ENCODE data around the gene PLCB1. TPM values are rescaled to one million over a fixed set of nuclear protein-coding genes. Genes with fewer than 3 reads are reported as not detected.
"Not testable (repeated sequence)": the region's sequence is repeated elsewhere in the genome, so short reads cannot be mapped to it uniquely, and the experiment has no call there.

The PLCB1 gene
- total RNA-seq, 1 experiment from 2014 or later = not detected

DNA sequence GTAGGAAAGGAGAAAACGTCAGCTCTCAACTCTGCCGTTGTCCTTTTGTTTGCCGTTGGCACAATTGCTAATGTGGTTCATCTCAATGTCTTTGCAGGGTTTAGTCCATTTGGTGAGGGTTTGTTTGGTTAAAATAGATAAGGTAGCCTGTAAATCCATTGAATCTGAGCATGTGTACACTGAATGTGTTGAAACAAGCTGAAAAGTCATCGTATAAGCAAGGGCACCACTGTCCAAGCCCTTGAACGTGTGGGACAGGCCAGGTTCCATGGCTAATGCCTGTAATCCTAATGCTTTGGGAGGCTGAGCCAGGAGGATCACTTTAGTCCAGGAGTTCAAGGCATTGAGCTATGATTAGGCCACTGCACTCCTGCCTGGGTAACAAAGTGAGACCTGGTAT lies 712.1 kb downstream of the PLCB1 start:
- H3K27ac ChIP-seq = no peak overlapping the region
- H3K4me3 ChIP-seq = no peak overlapping the region
- TF ChIP-seq, protein P1, sequence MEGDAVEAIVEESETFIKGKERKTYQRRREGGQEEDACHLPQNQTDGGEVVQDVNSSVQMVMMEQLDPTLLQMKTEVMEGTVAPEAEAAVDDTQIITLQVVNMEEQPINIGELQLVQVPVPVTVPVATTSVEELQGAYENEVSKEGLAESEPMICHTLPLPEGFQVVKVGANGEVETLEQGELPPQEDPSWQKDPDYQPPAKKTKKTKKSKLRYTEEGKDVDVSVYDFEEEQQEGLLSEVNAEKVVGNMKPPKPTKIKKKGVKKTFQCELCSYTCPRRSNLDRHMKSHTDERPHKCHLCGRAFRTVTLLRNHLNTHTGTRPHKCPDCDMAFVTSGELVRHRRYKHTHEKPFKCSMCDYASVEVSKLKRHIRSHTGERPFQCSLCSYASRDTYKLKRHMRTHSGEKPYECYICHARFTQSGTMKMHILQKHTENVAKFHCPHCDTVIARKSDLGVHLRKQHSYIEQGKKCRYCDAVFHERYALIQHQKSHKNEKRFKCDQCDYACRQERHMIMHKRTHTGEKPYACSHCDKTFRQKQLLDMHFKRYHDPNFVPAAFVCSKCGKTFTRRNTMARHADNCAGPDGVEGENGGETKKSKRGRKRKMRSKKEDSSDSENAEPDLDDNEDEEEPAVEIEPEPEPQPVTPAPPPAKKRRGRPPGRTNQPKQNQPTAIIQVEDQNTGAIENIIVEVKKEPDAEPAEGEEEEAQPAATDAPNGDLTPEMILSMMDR (conservative IDR thresholded peaks at IDR 0.05) = no peak
- no peak for TF ChIP-seq EZH2 (IDR thresholded peaks at IDR 0.05; ENCODE audit: low read depth)
- H3K36me3 ChIP-seq (ENCODE audit: low read depth) = no peaks in the 10 kb centered on the region
- no peaks in the 10 kb centered on the region for H3K4me1 ChIP-seq (replicated peaks; ENCODE audit: insufficient read depth)
- H3K9me3 ChIP-seq (ENCODE audit: insufficient read depth, low read depth) = no peaks in the 10 kb centered on the region
- intact Hi-C loops (cut with micrococcal nuclease; ENCODE audit: unreplicated experiment) = no loop called here
- DNase-seq = no peak
- H3K27me3 ChIP-seq (ENCODE audit: insufficient read depth, low read depth) = no peaks in the 10 kb centered on the region
- H3F3A ChIP-seq (ENCODE audit: insufficient read depth, low read depth) = no peaks in the 10 kb centered on the region
- H2AFZ ChIP-seq = no peak overlapping the region
- H3K4me2 ChIP-seq = no peak overlapping the region
- no peaks in the 10 kb centered on the region for H3K79me2 ChIP-seq (ENCODE audit: low read depth)
- no peaks in the 10 kb centered on the region for H4K20me1 ChIP-seq (ENCODE audit: insufficient read depth)
- BruUV-seq (replicated peaks) = no TSS peak
- ChIA-PET POLR2A (ENCODE audit: unreplicated experiment) (no interaction called here), CTCF (no interaction called here)
- H3K9me2 ChIP-seq (ENCODE audit: insufficient read depth) = no peaks in the 10 kb centered on the region

DNA sequence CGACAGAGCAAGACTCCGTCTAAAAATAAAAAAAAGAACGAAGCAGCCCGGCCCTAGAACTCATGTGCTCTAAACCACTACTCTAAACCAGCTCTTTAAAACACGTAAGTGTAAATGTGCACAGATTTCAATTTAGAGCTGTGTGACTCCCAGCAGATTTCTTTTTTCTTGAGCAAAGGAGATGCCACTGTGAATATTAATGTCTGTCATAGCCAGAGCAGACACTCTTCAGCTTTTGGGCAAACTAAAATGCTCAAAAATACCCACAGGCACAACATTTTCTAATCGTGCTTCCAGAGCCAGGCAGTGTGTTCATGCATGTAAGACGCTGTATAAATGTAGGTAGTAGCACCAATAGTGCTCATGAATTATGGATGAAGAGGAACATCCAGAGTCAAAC lies 717.9 kb downstream of the PLCB1 start:
- no peak overlapping the region for H3K4me3 ChIP-seq
- H3K27ac ChIP-seq = no peak overlapping the region
- BruUV-seq (replicated peaks) = no TSS peak
- intact Hi-C loops (cut with micrococcal nuclease; ENCODE audit: unreplicated experiment) = no loop called here
- no peaks in the 10 kb centered on the region for H3K9me3 ChIP-seq (ENCODE audit: insufficient read depth, low read depth)
- ChIA-PET CTCF (no interaction called here), POLR2A (ENCODE audit: unreplicated experiment) (no interaction called here)
- no peaks in the 10 kb centered on the region for H3K27me3 ChIP-seq (ENCODE audit: insufficient read depth, low read depth)
- no peaks in the 10 kb centered on the region for H3F3A ChIP-seq (ENCODE audit: insufficient read depth, low read depth)
- H3K4me2 ChIP-seq = no peak overlapping the region
- no peaks in the 10 kb centered on the region for H3K36me3 ChIP-seq (ENCODE audit: low read depth)
- TF ChIP-seq, protein P1 (conservative IDR thresholded peaks at IDR 0.05) = no peak
- no peak for TF ChIP-seq EZH2 (IDR thresholded peaks at IDR 0.05; ENCODE audit: low read depth)
- H4K20me1 ChIP-seq (ENCODE audit: insufficient read depth) = no peaks in the 10 kb centered on the region
- no peak overlapping the region for H2AFZ ChIP-seq
- no peak for DNase-seq
- no peaks in the 10 kb centered on the region for H3K79me2 ChIP-seq (ENCODE audit: low read depth)
- H3K4me1 ChIP-seq (replicated peaks; ENCODE audit: insufficient read depth) = no peaks in the 10 kb centered on the region
- H3K9me2 ChIP-seq (ENCODE audit: insufficient read depth) = no peaks in the 10 kb centered on the region

DNA sequence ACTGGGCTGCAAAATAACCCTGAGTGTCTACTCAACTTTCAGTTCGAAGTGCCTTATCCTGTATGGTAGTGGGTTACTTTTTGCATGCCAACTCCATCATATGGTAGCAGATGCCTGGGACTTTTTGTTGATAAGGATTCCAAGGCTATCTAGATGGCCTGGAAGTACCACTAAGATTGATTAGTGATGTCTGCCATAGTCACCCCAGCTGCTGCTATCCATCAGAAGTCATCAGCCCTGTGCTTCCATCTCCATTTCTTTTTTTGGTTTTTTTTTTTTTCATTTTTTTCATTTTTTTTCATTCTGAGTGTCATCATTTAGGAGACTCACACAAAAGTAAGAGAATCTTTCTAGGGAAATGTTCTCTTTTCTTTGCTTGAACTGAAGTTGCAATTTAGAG lies 719.4 kb downstream of the PLCB1 start:
- Histone ChIP-seq H3K9me3 (ENCODE audit: insufficient read depth, low read depth) (no peaks in the 10 kb centered on the region), H3K27me3 (ENCODE audit: insufficient read depth, low read depth) (no peaks in the 10 kb centered on the region), H3K79me2 (ENCODE audit: low read depth) (no peaks in the 10 kb centered on the region), H3K36me3 (ENCODE audit: low read depth) (no peaks in the 10 kb centered on the region), H2AFZ (no peak overlapping the region), H3K27ac (no peak overlapping the region), H3K9me2 (ENCODE audit: insufficient read depth) (no peaks in the 10 kb centered on the region), H3K4me1 (replicated peaks; ENCODE audit: insufficient read depth) (no peaks in the 10 kb centered on the region), H3K4me3 (no peak overlapping the region), H4K20me1 (ENCODE audit: insufficient read depth) (no peaks in the 10 kb centered on the region), H3F3A (ENCODE audit: insufficient read depth, low read depth) (no peaks in the 10 kb centered on the region), H3K4me2 (no peak overlapping the region)
- CTCF ChIA-PET = no interaction called here
- no peak for DNase-seq
- POLR2A ChIA-PET (ENCODE audit: unreplicated experiment) = no interaction called here
- intact Hi-C loops (cut with micrococcal nuclease; ENCODE audit: unreplicated experiment) = no loop called here
- TF ChIP-seq EZH2 (IDR thresholded peaks at IDR 0.05; ENCODE audit: low read depth) = no peak
- TF ChIP-seq, protein P1 (conservative IDR thresholded peaks at IDR 0.05) = no peak
- no TSS peak for BruUV-seq (replicated peaks)

DNA sequence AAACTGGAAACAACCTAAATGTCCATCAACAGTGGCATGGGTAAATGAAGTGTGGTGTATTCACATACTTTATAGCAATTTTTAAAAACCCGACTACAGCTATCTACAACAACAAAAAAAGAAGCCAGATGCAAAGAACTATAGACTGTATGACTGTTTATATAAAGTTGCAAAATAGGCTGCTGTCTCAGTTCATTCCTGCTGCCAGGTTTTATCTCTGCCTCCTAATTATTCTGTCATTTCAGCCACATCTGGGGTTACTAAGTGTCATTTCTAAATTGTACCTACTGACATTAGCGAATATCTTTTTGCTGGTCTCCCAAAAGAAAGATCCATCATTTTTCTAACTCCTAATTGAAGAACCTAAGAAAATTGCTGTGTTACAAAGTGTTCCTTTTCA lies 719.9 kb downstream of the PLCB1 start:
- BruUV-seq (replicated peaks); H3K36me3 ChIP-seq (ENCODE audit: low read depth); H3K9me3 ChIP-seq (ENCODE audit: insufficient read depth, low read depth); H3K9me2 ChIP-seq (ENCODE audit: insufficient read depth); H3K4me1 ChIP-seq (replicated peaks; ENCODE audit: insufficient read depth); H3K4me2 ChIP-seq; DNase-seq; H3K27me3 ChIP-seq (ENCODE audit: insufficient read depth, low read depth); H3K27ac ChIP-seq; POLR2A ChIA-PET (ENCODE audit: unreplicated experiment); H3F3A ChIP-seq (ENCODE audit: insufficient read depth, low read depth); H2AFZ ChIP-seq; H3K79me2 ChIP-seq (ENCODE audit: low read depth); CTCF ChIA-PET; H3K4me3 ChIP-seq; H4K20me1 ChIP-seq (ENCODE audit: insufficient read depth): not testable (repeated sequence)
- intact Hi-C loops (cut with micrococcal nuclease; ENCODE audit: unreplicated experiment) = loop anchor here (2.0 kb wide), 1 partner anchor 215 kb away; no protein-coding TSS in a partner anchor

DNA sequence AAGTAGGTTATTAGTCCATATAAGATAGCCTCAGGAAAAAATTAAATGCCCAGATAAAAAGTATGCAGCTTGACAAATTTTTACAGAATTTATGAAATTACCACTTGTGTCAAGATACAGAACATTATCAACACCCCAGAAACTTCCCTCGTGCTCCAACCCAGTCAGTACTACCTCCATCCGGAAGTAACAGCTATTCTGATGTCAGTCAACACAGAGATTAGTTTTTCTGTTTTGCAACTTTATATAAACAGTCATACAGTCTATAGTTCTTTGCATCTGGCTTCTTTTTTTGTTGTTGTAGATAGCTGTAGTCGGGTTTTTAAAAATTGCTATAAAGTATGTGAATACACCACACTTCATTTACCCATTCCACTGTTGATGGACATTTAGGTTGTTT lies 721.1 kb downstream of the PLCB1 start:
- H3K9me3 ChIP-seq (ENCODE audit: insufficient read depth, low read depth); H3K79me2 ChIP-seq (ENCODE audit: low read depth); H3K4me1 ChIP-seq (replicated peaks; ENCODE audit: insufficient read depth); H3F3A ChIP-seq (ENCODE audit: insufficient read depth, low read depth); H3K27ac ChIP-seq; H3K9me2 ChIP-seq (ENCODE audit: insufficient read depth); H2AFZ ChIP-seq; H3K27me3 ChIP-seq (ENCODE audit: insufficient read depth, low read depth); POLR2A ChIA-PET (ENCODE audit: unreplicated experiment); H4K20me1 ChIP-seq (ENCODE audit: insufficient read depth); H3K4me2 ChIP-seq; H3K4me3 ChIP-seq; H3K36me3 ChIP-seq (ENCODE audit: low read depth); DNase-seq; BruUV-seq (replicated peaks): not testable (repeated sequence)
- CTCF ChIA-PET = interaction anchor here (0.7 to 1.5 kb wide), 6 partner anchors 63 to 540 kb away, joined by 3 to 9 read pairs (median 3); no protein-coding TSS in a partner anchor
- intact Hi-C loops (cut with micrococcal nuclease; ENCODE audit: unreplicated experiment) = loop anchor here (1.0 to 2.0 kb wide), 2 partner anchors 214 to 506 kb away; no protein-coding TSS in a partner anchor

Measured in PC-9 (cell line).